Measurements from ENCODE around the gene SLC18B1. TPM values are rescaled to one million over a fixed set of nuclear protein-coding genes. Genes with fewer than 3 reads are reported as not detected.

The SLC18B1 gene
- total and polyA plus RNA-seq, 12 donors: 1.7 to 8.3 (median 2.5) TPM

- intact Hi-C loops (cut with DNase I): no loop called here
- 73 to 81% methylated on average over 3 of the region's 3 CpGs for WGBS, 2 donors
- ATAC-seq: no peak
Measured at GRCh38 chr6:132730560-132730959, 67.9 kb downstream of the SLC18B1 start.

GRCh38 chr6:132728616-132729015 is 69.8 kb downstream of the SLC18B1 start:
- DNase-seq (no peak), ATAC-seq (no peak)
- H3K4me1 ChIP-seq: peaks cover 0 to 6% (median 0%) of the 10 kb centered on the region in 9 donors
- H3K36me3 ChIP-seq: no peaks in the 10 kb centered on the region
- no peaks in the 10 kb centered on the region for H3K27me3 ChIP-seq
- intact Hi-C loops (cut with DNase I): no loop called here
- 74 to 76% methylated on average over 4 of the region's 4 CpGs for WGBS, 2 donors
- no peak overlapping the region for H3K27ac ChIP-seq
- H3K9me3 ChIP-seq: no peaks in the 10 kb centered on the region
- no peak overlapping the region for H3K4me3 ChIP-seq
- TF ChIP-seq CTCF (IDR thresholded peaks at IDR 0.05): no peak

More at GRCh38 chr6:132730560-132730959, 67.9 kb downstream of the SLC18B1 start:
- Histone ChIP-seq H3K27me3 (no peaks in the 10 kb centered on the region), H3K36me3 (no peaks in the 10 kb centered on the region), H3K27ac (no peak overlapping the region), H3K9me3 (no peaks in the 10 kb centered on the region), H3K4me1 (peaks cover 0 to 20% (median 0%) of the 10 kb centered on the region in 9 donors), H3K4me3 (no peak overlapping the region)
- no peak for TF ChIP-seq CTCF (IDR thresholded peaks at IDR 0.05)
- DNase-seq: no peak

- Histone ChIP-seq H3K9me3 (no peaks in the 10 kb centered on the region), H3K36me3 (no peaks in the 10 kb centered on the region), H3K27me3 (no peaks in the 10 kb centered on the region), H3K4me1 (peaks cover 0 to 6% (median 0%) of the 10 kb centered on the region in 9 donors), H3K27ac (no peak overlapping the region), H3K4me3 (no peak overlapping the region)
- WGBS, 2 donors: 85% methylated on average over 4 of the region's 4 CpGs
- ATAC-seq: no peak
- TF ChIP-seq CTCF (IDR thresholded peaks at IDR 0.05): no peak
- no peak for DNase-seq
- intact Hi-C loops (cut with DNase I): no loop called here
Measured at GRCh38 chr6:132726608-132726975, 71.8 kb downstream of the SLC18B1 start.

GRCh38 chr6:132725947-132726607 is 72.4 kb downstream of the SLC18B1 start:
- no peak for DNase-seq
- peaks cover 0 to 6% (median 0%) of the 10 kb centered on the region in 9 donors for H3K4me1 ChIP-seq
- no peaks in the 10 kb centered on the region for H3K9me3 ChIP-seq
- H3K4me3 ChIP-seq: no peak overlapping the region
- no peak for TF ChIP-seq CTCF (IDR thresholded peaks at IDR 0.05)
- no peak overlapping the region for H3K27ac ChIP-seq
- no peak for ATAC-seq
- H3K36me3 ChIP-seq: no peaks in the 10 kb centered on the region
- intact Hi-C loops (cut with DNase I): no loop called here
- H3K27me3 ChIP-seq: no peaks in the 10 kb centered on the region
- 72 to 80% methylated on average over 6 of the region's 6 CpGs for WGBS, 2 donors
